Neural cell (in vitro differentiated cells): ENCODE results near the gene FBN1. TPM values are rescaled to one million over a fixed set of nuclear protein-coding genes. Genes with fewer than 3 reads are reported as not detected.

Source experiments
- H2AFZ ChIP-seq: fragments of 200-600, 300-800 bp; sonication (generic), shearing (Covaris generic); 2 replicates; pipeline ENCODE4 v1.6.0; 2014; ENCODE audit warnings: low read depth, mild to moderate bottlenecking, antibody characterized with exemption, low read length, moderate library complexity
- H3F3A ChIP-seq: fragments of 200-600 bp; shearing (Covaris generic); 2 replicates; pipeline ENCODE4 v1.6.1; 2016; ENCODE audit warnings: mild to moderate bottlenecking, moderate library complexity, mixed read lengths, antibody characterized with exemption, low read length; ENCODE audit not compliant: insufficient read depth, poor library complexity, severe bottlenecking
- H3K27ac ChIP-seq: fragments of 200-600, 300-800 bp; sonication (generic), shearing (Covaris generic); 2 replicates; pipeline ENCODE4 v1.5.1; 2014; ENCODE audit warnings: mild to moderate bottlenecking, low read length, moderate library complexity
- H3K27me3 ChIP-seq: fragments of 300-800, 200-600 bp; sonication (generic), shearing (Covaris generic); 2 replicates; pipeline ENCODE4 v1.6.0; 2014; ENCODE audit warnings: mild to moderate bottlenecking, low read depth, low read length, moderate library complexity; ENCODE audit not compliant: insufficient read depth
- H3K36me3 ChIP-seq: fragments of 300-800, 200-600 bp; sonication (generic), shearing (Covaris generic); 2 replicates; pipeline ENCODE4 v1.5.1; 2014; ENCODE audit warnings: mild to moderate bottlenecking, antibody characterized with exemption, low read length, moderate library complexity; ENCODE audit not compliant: insufficient read depth
- H3K4me2 ChIP-seq: fragments of 300-800, 200-600 bp; sonication (generic), shearing (Covaris generic); 2 replicates; pipeline ENCODE4 v1.6.0; 2014; ENCODE audit warnings: mild to moderate bottlenecking, low read length
- H3K4me3 ChIP-seq: fragments of 300-800, 200-600 bp; sonication (generic), shearing (Covaris generic); 2 replicates; pipeline ENCODE4 v1.5.1; 2014; ENCODE audit warnings: mild to moderate bottlenecking, low read length, moderate library complexity
- H3K79me2 ChIP-seq: fragments of 200-600 bp; shearing (Covaris generic); replicated peaks from 2 replicates; pipeline ENCODE4 v1.6.0; 2014; ENCODE audit warnings: mild to moderate bottlenecking, low read length, moderate library complexity; ENCODE audit not compliant: insufficient read depth
- H3K9ac ChIP-seq: fragments of 300-800, 200-600 bp; sonication (generic), shearing (Covaris generic); 2 replicates; pipeline ENCODE4 v1.6.1; 2016; ENCODE audit warnings: mild to moderate bottlenecking, low read length, mixed read lengths
- H3K9me2 ChIP-seq: fragments of 200-600 bp; shearing (Covaris generic); 2 replicates; pipeline ENCODE4 v1.6.1; 2016; ENCODE audit warnings: mild to moderate bottlenecking, low read length, mixed read lengths; ENCODE audit not compliant: insufficient read depth
- H3K9me3 ChIP-seq: fragments of 200-600, 300-800 bp; sonication (generic), shearing (Covaris generic); 2 replicates; pipeline ENCODE4 v1.6.1; 2016; ENCODE audit warnings: mild to moderate bottlenecking, mixed run types, low read length, moderate library complexity, mixed read lengths
- H4K20me1 ChIP-seq: fragments of 200-600 bp; shearing (Covaris generic); 2 replicates; pipeline ENCODE4 v1.6.1; 2016; ENCODE audit warnings: mild to moderate bottlenecking, mixed run types; ENCODE audit not compliant: insufficient read depth
- EP300 ChIP-seq: fragments of 450-650 bp; conservative IDR thresholded peaks from 2 replicates; pipeline ENCODE4 v1.6.1; 2014; ENCODE audit warnings: antibody characterized with exemption, mild to moderate bottlenecking, moderate library complexity; ENCODE audit not compliant: poor library complexity, severe bottlenecking
- EZH2 ChIP-seq: fragments of 200-600, 300-800 bp; shearing (Covaris generic), sonication (generic); IDR thresholded peaks from 2 replicates; pipeline ENCODE4 v1.6.1; 2014; ENCODE audit warnings: antibody characterized with exemption, low read length, borderline replicate concordance, mild to moderate bottlenecking; ENCODE audit not compliant: insufficient read depth, poor library complexity, severe bottlenecking
- MXI1 ChIP-seq: fragments of 450-650 bp; conservative IDR thresholded peaks from 2 replicates; pipeline ENCODE4 v1.6.1; 2014; ENCODE audit warnings: antibody characterized with exemption, mild to moderate bottlenecking; ENCODE audit not compliant: poor library complexity, severe bottlenecking
- POLR2AphosphoS5 ChIP-seq: IDR thresholded peaks from 2 replicates; pipeline ENCODE4 v1.6.1; 2012
- RAD21 ChIP-seq: fragments of 450-650 bp; conservative IDR thresholded peaks from 2 replicates; pipeline ENCODE4 v1.6.1; 2014; ENCODE audit warnings: antibody characterized with exemption, mild to moderate bottlenecking, moderate library complexity
- SMC3 ChIP-seq: fragments of 450-650 bp; conservative IDR thresholded peaks from 2 replicates; pipeline ENCODE4 v1.6.1; 2014; ENCODE audit warnings: antibody characterized with exemption, mild to moderate bottlenecking, moderate library complexity; ENCODE audit not compliant: poor library complexity
- TAF1 ChIP-seq: IDR thresholded peaks from 2 replicates; pipeline ENCODE4 v1.6.1; 2012; ENCODE audit warnings: low read depth
- polyA plus RNA-seq: library from polyadenylated mRNA; depleted of rRNA; stranded (reverse); fragments of >200 nt; gene quantifications from 2 replicates; pipeline ENCODE4 v1.2.3, GENCODE V29; 2014
- TF ChIP-seq, protein P1 (sequence below): IDR thresholded peaks from 2 replicates; pipeline ENCODE4 v1.6.1; 2012; ENCODE audit warnings: borderline replicate concordance
- TF ChIP-seq, protein P2 (sequence below): fragments of 450-650 bp; IDR thresholded peaks from 2 replicates; pipeline ENCODE4 v1.5.1; 2014; ENCODE audit warnings: antibody characterized with exemption, mild to moderate bottlenecking, moderate library complexity; ENCODE audit not compliant: poor library complexity, severe bottlenecking

FBN1 gene
- polyA plus RNA-seq, 1 donor from 2014 or later, result 22.0 TPM

DNA sequence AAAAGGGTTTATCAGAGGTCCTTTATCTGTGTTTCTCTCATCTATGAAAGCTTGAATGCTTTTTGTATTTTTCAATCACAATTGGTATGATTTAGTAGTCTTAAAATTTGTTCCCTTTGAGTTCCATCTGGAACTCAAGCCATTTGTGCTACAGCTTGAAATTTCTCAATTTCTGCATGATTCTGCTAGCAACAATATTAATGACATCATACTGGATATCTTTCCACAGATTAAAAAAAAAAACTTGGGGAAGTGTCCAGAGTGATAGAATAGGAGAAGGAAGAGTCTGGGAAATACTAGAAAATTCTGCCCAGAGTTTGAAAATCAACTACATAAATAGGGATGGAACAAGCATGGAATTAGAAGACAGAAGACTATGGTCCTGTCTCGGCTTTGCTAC, 9.3 kb upstream of the FBN1 start:
- no peak overlapping the region for H3K4me3 ChIP-seq
- H3K4me2 ChIP-seq, result no peak overlapping the region
- H3K9me2 ChIP-seq, result no peaks in the 10 kb centered on the region
- no peaks in the 10 kb centered on the region for H3K36me3 ChIP-seq
- H3K27me3 ChIP-seq, result no peaks in the 10 kb centered on the region
- H3F3A ChIP-seq, result no peaks in the 10 kb centered on the region
- no peak overlapping the region for H2AFZ ChIP-seq
- TF ChIP-seq RAD21 (no peak), TAF1 (no peak), EZH2 (no peak), MXI1 (no peak), EP300 (no peak), SMC3 (no peak), POLR2AphosphoS5 (no peak)
- TF ChIP-seq, protein P1, sequence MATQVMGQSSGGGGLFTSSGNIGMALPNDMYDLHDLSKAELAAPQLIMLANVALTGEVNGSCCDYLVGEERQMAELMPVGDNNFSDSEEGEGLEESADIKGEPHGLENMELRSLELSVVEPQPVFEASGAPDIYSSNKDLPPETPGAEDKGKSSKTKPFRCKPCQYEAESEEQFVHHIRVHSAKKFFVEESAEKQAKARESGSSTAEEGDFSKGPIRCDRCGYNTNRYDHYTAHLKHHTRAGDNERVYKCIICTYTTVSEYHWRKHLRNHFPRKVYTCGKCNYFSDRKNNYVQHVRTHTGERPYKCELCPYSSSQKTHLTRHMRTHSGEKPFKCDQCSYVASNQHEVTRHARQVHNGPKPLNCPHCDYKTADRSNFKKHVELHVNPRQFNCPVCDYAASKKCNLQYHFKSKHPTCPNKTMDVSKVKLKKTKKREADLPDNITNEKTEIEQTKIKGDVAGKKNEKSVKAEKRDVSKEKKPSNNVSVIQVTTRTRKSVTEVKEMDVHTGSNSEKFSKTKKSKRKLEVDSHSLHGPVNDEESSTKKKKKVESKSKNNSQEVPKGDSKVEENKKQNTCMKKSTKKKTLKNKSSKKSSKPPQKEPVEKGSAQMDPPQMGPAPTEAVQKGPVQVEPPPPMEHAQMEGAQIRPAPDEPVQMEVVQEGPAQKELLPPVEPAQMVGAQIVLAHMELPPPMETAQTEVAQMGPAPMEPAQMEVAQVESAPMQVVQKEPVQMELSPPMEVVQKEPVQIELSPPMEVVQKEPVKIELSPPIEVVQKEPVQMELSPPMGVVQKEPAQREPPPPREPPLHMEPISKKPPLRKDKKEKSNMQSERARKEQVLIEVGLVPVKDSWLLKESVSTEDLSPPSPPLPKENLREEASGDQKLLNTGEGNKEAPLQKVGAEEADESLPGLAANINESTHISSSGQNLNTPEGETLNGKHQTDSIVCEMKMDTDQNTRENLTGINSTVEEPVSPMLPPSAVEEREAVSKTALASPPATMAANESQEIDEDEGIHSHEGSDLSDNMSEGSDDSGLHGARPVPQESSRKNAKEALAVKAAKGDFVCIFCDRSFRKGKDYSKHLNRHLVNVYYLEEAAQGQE, result no peak
- TF ChIP-seq, protein P2, sequence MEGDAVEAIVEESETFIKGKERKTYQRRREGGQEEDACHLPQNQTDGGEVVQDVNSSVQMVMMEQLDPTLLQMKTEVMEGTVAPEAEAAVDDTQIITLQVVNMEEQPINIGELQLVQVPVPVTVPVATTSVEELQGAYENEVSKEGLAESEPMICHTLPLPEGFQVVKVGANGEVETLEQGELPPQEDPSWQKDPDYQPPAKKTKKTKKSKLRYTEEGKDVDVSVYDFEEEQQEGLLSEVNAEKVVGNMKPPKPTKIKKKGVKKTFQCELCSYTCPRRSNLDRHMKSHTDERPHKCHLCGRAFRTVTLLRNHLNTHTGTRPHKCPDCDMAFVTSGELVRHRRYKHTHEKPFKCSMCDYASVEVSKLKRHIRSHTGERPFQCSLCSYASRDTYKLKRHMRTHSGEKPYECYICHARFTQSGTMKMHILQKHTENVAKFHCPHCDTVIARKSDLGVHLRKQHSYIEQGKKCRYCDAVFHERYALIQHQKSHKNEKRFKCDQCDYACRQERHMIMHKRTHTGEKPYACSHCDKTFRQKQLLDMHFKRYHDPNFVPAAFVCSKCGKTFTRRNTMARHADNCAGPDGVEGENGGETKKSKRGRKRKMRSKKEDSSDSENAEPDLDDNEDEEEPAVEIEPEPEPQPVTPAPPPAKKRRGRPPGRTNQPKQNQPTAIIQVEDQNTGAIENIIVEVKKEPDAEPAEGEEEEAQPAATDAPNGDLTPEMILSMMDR, result no peak
- no peaks in the 10 kb centered on the region for H3K79me2 ChIP-seq
- no peak overlapping the region for H3K9ac ChIP-seq
- no peak overlapping the region for H3K27ac ChIP-seq
- no peaks in the 10 kb centered on the region for H3K9me3 ChIP-seq
- H4K20me1 ChIP-seq, result no peaks in the 10 kb centered on the region

DNA sequence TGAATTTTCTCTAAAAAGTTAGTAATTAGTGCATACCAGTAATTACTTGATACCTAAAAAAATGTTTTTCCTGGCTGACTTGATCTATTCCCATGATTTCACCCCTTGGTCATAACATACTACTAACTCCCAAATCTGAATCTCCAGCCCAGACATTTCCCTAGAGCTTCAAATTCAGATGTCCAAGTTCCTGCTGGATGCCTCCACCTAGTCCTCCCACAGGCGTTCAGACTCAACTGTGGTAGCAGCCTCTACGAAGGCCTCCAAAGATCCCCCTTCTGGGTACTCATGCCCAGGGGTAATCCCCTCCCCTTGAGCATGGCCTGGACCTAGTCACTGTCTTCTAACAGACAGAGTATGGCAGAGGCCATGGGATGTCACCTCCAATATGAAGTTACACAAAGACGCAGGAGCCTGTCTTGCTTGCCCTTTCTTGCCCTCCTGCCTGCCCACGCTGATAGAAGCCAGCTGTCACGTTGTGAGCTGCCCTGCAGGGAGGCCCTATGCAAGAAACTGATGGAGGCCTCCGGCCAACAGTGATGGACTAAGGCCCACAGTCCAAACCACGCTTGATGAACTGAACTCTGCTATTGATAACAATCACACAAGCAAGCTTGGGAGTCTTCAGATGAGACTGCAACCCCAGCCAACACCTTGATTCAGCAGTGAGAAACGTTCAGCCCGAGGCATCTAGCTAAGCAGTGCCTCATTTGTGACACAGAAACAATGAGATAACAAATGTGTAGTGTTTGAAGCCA, 8.6 kb upstream of the FBN1 start:
- Histone ChIP-seq H2AFZ (no peak overlapping the region), H3K36me3 (no peaks in the 10 kb centered on the region), H3K9me3 (no peaks in the 10 kb centered on the region), H3K79me2 (no peaks in the 10 kb centered on the region), H3K9ac (no peak overlapping the region), H3K4me3 (no peak overlapping the region), H4K20me1 (no peaks in the 10 kb centered on the region), H3K27me3 (no peaks in the 10 kb centered on the region), H3F3A (no peaks in the 10 kb centered on the region), H3K4me2 (no peak overlapping the region), H3K9me2 (no peaks in the 10 kb centered on the region), H3K27ac (no peak overlapping the region)
- TF ChIP-seq, protein P2, result no peak
- TF ChIP-seq, protein P1, result no peak
- TF ChIP-seq MXI1 (no peak), EP300 (no peak), EZH2 (no peak), POLR2AphosphoS5 (no peak), SMC3 (no peak), TAF1 (no peak), RAD21 (no peak)
